Measurements from ENCODE around the gene RABGEF1.
"Not testable (repeated sequence)": the region's sequence is repeated elsewhere in the genome, so short reads cannot be mapped to it uniquely, and the experiment has no call there.

Gene RABGEF1

DNA sequence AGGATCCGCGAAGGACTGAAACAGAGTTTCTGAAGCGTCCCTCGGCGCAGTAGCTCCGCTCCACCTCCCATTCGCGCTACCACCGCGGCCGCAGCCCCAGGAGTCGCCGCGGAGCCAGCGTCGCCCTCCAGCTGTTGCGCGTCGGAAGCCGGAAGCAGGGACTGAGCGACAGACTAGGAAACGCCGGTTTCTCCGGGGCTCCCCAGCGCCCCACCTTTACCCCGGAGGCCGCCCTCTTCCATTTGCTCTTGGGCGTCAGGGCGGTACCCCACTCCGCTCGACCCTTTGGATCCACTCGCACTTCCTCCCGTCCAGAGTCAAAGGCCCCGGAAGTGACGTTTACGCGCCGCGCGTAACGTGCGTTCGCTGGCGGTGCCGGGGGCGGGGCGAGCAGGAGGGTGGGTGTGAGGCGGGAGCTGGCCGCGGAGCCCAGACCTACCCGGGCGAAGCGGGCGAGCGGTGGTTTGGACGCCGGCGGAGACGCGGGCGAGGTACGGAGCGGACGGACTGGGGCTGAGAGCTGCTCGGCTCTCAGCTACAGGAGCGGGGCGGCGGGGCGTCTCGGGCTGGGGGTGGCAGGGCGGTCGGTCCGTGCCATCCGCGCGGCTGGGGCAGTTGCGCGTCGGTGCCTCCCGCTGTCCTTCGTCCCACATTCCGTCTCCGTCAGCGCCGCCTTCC, at the start of gene RABGEF1:
Gene RABGEF1, plus strand, starts transcription at position 432 of the 678 bp plus-strand sequence. CDS start 31,167 bp downstream, outside the sequence.
- in situ Hi-C loops (cut with HindIII; ENCODE audit: low sequenced_read_pairs): no loop called here

DNA sequence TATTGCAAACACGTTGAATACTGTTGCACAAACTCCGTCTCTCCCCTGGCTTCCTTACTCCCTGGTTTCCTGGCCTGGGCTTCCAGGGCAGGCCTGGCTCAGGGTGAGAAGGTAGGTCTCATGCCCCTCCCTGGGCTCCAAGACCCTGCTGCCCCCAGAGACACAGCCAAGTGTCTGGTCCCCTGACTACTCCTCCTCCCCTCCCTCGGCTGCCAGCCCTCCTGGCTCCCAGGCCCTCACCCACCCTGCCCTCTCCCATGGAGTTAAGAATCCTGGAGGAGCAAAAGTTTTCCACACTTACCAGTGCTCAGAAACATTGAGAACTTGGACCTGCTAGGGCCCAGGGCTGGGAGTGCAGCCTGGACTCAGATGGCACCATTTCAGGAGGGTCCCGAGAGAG, 47.2 kb upstream of the RABGEF1 start:
- in situ Hi-C loops (cut with HindIII; ENCODE audit: low sequenced_read_pairs): no loop called here

DNA sequence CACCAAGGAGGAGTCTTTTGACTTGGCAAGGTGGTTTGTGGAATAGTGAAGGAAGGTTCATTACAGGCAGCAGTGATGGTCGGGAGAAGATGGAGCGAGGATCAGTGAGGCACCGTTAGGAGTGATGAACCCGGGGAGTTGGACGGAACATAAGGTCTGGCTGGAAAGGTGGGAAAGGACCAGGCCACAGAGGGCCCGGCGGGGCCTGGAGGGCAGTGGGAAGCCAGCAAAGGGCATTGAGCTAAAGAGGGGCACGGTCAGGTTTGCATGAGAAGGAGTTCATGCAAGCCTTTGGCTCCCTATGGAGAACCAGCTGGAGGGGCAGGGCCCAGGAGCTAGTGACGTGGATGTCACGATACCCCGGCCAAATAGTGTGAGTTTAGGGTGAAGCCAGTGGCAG, 46.2 kb upstream of the RABGEF1 start:
- in situ Hi-C loops (cut with HindIII; ENCODE audit: low sequenced_read_pairs): no loop called here

DNA sequence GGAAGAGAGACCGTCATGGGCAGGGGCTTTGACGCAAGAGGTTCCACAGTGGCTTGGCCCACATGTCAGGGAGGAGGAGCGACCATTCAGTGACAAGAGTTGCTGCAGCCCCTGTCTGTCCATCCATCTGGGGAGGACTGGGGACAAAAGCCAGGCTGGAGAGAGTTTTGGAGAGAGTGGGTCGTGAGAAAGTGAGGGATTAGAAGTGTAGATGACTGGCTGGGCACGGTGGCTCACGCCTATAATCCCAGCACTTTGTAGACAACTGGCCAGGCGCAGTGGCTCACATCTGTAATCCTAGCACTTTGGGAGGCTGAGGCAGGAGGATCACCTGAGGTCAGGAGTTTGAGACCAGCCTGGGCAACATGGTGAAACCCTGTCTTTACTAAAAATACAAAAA, 45.1 kb upstream of the RABGEF1 start:
- in situ Hi-C loops (cut with HindIII; ENCODE audit: low sequenced_read_pairs): not testable (repeated sequence)

DNA sequence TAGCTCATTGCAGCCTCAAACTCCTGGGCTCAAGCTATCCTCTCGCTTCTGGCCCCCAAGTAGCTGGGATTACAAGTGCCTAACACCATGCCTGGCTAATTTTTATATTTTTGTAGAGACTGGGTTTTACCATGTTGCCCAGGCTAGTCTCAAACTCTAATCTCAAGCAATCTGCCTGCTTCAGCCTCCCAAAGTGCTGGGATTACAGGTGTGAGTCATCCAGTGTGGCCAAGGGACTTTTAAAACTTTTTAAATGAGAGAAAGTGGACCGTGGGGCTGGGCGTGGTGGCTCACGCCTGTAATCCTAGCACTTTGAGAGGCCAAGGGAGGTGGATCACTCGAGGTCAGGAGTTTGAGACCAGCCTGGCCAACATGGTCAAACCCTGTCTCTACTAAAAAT, 44.4 kb upstream of the RABGEF1 start:
- in situ Hi-C loops (cut with HindIII; ENCODE audit: low sequenced_read_pairs): not testable (repeated sequence)

DNA sequence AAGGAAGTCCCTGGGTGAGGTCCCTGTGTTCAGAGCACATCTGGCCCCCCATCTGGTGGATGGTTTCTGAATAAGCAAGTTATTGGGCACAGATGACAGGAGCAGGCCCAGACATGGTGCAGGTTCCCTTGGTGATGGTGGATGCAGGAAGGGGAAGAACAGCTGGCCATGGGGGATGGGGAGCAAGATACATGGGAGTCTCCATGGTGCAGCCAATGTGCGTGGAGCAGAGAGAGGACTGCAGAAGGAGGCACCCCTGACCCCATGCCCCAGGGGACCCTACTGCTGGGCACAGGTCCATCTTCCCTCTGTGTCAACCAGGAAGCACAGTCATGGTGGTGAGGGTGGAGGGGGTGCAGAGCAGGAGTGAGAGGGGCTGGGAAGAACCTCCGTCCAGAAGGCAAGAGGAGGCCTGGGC, 43.8 kb upstream of the RABGEF1 start:
- in situ Hi-C loops (cut with HindIII; ENCODE audit: low sequenced_read_pairs): no loop called here

DNA sequence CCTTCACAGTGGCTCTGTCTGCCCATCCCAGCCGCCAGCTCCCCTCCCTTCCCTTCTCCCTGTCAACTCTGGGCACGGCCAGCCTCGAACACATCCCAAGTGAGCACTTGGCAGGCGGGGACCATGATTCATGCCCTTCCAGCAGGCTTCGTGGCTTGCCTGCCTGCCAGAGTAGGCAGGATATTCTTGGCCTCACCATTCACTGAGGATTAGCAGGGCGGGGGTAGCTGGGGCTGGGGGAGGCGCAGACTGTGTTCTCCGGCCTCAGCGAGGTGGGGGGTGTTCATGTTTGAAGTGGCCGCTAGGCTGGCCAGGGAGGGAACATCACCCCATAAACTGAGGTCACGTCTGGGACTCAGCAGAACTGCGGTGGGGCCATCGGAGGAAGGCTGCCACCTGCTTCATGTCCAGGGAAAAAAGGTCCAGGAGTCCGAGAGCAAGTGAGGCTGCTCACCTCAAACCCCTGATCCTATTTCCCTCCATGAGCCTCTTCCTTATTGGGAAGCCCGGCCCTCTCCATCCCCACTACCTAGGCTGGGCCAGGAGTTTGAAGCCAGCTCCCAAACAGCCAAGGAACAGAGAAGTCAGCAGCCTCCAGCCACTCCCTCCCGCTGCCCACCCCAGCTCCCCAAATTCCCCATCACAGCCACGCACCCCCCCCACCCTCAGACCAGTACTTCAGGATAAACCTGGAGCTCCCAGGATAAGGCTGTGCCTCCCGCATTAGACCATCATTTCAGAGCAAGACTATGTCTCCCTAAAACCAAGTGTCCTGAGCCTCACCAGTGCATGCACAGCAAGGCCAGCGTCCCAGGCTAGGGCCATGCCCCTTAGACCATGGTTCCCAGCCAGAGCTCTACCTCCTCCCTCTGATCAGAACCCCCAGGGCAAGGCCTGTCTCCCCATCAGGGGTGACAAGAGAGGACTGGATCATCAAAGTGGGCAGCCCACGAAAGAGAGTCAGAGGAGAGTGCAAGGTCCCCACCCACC, 42.8 kb upstream of the RABGEF1 start:
- in situ Hi-C loops (cut with HindIII; ENCODE audit: low sequenced_read_pairs): no loop called here

DNA sequence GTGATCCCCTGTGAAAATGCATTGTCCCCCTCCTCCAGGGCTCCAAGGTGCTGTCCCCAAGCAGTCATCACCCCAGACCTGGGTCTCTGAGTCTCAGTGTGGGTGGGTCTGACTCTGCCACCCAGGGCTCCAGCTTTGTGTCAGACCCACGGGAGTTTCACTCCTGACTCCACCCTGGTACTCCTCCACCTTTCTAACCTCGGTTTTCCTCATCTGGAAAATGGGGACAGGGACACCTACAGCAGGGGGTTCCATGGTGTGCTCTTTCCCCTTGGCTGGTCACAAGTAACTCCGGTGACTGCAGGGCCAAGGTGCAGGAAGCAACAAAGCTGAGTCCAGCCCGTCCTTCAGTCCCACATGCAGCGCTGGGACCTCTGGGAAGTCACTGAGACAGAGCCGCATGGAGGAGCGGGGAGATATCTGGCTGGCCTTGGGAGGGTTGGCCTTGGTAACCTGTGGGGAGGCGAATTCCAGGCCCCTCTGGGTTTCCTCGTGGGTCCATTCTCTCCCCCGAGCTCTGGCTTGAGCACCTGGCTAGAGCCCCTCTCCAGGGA, 41.8 kb upstream of the RABGEF1 start:
- in situ Hi-C loops (cut with HindIII; ENCODE audit: low sequenced_read_pairs): no loop called here

DNA sequence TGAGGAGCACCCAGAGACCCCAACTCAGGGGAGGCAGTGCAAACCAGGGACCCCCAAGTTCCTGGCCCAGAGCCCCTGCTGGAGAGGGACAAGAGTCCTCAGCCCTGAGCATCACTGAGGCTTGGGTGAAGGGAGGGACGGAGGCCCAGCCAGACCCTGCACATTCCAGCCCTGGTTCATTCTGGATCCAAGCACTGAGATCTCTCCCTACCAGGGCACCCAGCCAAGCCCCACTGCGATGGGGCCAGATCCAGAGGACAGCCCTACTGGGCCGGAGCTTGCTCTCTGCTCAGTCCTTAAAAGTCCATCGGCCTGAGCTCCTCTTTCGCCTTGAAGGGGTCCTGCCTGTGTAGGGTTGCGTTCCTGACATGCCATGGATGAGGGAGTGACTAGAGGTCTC, 40.5 kb upstream of the RABGEF1 start:
- in situ Hi-C loops (cut with HindIII; ENCODE audit: low sequenced_read_pairs): no loop called here

DNA sequence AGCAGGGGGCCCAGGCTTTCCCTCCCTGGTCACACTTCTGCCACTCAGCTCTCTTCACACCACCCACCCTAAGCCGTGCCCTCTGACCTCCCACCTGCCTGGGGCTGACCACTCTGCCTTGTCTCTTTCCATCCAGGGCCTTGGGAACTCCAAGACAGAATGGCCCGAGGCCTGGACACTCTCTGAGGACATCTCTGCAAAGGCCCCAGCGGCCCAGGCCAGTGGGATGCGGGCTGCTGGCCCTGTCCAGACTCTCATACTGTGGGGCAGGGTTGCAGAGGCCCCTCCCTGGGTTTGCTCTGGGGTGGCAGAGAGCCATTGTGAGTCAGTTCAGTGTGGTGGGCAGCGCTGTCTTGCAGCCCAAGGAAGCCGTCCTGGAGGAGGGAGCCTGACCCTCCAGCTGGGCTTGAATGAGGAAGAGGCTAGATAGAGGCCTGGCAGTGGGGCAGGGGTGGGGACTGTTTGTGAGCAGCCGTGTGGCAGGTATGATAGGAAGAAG, 39.9 kb upstream of the RABGEF1 start:
- in situ Hi-C loops (cut with HindIII; ENCODE audit: low sequenced_read_pairs): no loop called here

DNA sequence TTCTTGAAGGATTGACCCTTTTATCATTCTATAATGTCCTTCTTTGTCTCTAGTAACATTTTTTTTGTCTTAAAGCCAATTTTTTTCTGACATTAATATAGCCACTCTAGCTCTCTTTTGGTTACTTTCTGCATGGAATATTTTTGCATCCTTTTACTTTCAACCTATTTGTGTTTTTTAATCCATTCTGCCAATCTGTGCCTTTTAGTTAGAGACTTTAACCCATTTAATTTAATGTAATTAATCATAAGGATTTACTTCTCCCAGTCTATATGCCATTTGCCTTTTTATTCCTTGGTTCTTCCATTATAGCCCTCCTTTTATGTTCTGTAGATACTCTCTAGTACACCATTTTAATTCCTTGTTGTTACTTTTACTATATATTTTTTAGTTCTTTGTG, 32.7 kb upstream of the RABGEF1 start:
- in situ Hi-C loops (cut with HindIII; ENCODE audit: low sequenced_read_pairs): no loop called here

DNA sequence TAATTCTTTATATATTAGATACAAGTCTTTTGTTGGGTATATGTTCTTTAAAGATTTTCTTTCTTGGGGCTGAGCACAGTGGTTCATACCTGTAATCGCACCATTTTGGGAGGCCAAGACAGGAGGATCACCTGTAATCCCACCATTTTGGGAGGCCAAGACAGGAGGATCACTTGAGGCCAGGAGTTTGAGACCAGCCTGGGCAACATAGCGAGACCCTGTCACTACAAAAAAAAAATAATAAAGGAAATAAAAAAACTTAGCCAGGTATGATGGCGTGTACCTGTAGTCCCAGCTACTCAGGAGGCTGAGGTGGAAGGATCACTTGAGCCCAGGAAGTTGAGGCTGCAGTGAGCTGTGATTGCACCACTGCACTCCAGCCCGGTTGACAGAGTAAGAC, 29.8 kb upstream of the RABGEF1 start:
- in situ Hi-C loops (cut with HindIII; ENCODE audit: low sequenced_read_pairs): not testable (repeated sequence)

DNA sequence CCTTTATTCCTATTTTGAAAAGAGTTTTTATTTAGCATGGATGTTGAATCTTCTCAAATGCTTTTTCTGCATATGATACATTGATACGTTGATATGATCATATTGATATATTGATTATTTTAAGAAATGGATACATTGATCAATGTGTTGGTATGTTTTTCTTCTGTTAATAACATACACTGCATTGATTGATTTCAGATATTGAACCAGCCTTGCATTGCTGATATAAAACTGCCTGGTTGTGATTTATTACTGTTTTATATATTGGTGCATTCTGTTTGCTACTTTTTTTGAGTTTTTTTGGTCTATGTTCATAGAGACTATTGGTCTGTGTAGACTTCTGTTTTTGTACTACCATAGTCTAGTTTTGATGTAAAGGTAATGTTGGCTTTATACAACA, 26.8 kb upstream of the RABGEF1 start:
- in situ Hi-C loops (cut with HindIII; ENCODE audit: low sequenced_read_pairs): no loop called here

DNA sequence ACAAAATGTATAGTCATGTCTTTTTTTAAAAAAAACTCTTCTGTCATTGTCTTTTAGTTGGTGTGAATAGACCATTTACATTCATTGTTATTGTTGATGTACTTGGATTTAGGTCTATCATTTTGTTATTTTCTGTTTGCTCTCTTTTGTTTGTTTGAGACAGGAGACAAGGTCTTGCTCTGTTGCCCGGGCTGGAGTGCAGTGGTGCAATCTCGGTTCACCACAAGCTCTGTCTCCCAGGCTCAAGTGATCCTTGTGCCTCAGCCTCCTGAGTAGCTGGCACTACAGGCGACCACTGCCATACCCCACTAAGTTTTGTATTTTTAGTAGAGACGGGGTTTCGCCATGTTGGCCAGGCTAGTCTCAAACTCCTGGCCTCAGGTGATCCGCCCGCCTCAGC, 23.9 kb upstream of the RABGEF1 start:
- in situ Hi-C loops (cut with HindIII; ENCODE audit: low sequenced_read_pairs): not testable (repeated sequence)

DNA sequence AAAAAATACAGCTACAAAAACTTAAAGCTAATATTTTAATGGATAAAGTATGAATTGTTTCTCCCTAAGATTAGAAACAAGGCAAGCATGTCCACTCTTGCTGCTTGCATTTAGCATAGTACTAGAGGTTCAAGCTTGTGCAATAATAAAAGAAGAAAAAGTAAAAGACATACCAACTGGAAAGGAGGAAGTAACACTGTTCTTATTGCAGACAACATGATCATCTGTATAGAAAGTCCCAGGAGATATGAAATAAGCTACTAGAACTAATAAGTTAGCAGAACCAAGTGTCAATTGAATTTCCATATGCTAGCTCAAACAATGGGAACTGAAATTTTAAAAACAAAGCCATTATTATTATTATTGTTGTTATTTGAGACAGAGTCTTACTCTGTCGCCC, 20.0 kb upstream of the RABGEF1 start:
- in situ Hi-C loops (cut with HindIII; ENCODE audit: low sequenced_read_pairs): no loop called here

DNA sequence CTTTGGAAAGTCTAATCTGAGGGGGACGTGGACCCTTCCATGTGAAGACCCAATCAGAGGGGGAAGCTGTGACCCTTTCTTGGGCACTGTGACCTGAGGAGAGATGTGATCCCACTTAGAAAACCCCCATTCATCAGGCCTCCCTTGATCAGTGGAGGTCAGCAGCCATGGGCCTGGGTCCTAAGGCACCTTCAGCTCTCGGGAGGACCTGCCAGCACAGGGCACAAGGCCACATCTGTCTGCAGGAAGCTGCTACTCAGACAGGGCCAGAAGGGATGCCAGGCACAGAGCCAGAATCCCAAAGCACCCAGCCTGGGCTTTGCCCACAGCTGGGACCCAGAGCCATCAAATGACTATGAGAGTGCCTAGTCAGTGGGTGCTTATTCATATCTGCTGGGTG, 14.7 kb upstream of the RABGEF1 start:
- in situ Hi-C loops (cut with HindIII; ENCODE audit: low sequenced_read_pairs): no loop called here

DNA sequence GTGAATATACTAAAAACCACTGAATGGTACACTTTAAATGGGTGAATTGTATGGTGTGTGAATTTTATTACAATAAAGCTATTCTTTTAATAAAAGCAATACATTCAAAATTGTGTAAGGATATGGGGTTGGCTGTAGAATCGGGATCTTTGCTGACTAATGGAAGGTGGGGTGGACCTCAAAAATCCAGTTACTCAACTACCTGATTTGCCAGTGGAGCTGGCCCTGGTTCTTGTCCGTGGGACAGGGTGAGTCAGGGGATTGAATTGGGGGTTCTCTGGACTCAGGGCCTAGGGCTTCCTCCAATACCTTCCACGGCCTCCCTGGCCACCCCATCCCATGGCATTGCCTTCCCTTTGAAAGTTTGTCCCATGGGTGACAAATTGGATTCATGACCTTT, 13.5 kb upstream of the RABGEF1 start:
- in situ Hi-C loops (cut with HindIII; ENCODE audit: low sequenced_read_pairs): no loop called here

DNA sequence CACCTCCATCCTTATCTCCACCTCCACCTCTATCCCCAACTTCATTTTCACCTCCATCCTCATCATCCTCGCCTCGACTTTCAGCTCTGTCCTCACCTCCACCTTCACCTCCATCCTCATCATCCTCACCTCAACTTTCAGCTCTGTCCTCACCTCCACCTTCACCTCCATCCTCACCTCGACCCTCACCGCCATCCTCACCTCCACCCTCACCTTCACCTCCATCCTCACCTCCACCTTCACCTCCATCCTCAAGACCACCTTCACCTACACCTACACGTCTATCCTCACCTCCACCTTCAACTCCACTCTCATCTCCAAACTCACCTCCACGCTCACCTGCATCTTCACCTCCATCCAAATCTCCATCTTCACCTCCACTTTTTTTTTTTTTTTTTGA, 12.0 kb upstream of the RABGEF1 start:
- in situ Hi-C loops (cut with HindIII; ENCODE audit: low sequenced_read_pairs): no loop called here

DNA sequence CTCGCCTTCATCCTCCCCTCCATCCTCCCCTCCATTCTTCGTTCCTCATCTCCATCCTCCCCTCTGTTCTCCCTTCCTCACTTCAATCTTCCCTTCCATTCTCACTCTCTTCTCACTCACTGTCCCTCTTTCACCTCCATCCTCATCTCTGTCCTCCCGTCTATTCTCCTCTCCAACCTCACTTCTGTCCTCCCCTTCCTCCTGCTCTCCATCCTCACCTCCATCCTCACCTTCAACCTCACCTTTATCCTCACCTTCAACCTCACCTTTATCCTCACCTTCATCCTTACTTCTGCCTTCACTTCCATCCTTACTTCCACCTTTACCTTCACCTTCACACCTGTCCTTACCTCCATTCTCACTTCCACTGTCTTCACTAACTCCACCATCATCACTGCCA, 11.3 kb upstream of the RABGEF1 start:
- in situ Hi-C loops (cut with HindIII; ENCODE audit: low sequenced_read_pairs): no loop called here

DNA sequence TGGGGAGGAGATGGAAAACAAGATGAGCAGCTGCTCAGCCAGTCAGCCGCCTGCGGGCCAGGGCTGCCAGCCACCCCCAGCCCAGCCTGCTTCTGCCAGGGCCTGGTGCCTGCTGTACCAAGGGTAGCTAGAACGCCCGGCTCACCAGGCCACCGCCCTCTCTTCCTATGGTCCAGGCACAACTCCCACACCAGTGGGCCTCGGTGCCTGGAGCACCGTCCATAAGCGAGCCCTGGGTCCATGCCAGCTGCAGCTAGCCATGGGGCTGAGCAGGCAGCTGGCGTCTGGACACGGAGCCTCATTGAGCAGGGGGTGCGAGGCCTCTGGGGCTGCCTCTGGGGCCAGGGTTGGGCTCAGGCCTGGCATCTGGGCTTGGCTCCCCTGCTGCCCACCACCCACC, 8.5 kb upstream of the RABGEF1 start:
- in situ Hi-C loops (cut with HindIII; ENCODE audit: low sequenced_read_pairs): no loop called here

DNA sequence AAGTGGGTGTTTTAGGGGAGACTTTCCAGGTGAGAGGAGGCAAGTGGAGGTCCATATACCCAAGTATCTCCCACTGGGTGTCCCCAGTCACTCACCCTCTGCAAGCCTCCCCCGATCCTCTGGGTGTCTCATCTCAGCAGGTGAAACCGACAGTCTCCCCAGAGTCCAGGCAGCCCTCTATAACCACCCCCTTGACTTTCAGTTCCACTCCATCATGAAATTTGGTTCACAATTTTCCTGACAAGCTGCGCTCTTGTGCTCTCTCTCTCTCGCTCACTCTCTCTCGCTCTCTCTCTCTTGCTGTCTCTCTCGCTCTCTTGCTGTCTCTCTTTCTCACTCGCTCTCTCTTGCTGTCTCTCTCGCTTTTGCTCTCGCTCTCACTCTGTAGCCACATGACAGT, 8.1 kb upstream of the RABGEF1 start:
- in situ Hi-C loops (cut with HindIII; ENCODE audit: low sequenced_read_pairs): no loop called here

DNA sequence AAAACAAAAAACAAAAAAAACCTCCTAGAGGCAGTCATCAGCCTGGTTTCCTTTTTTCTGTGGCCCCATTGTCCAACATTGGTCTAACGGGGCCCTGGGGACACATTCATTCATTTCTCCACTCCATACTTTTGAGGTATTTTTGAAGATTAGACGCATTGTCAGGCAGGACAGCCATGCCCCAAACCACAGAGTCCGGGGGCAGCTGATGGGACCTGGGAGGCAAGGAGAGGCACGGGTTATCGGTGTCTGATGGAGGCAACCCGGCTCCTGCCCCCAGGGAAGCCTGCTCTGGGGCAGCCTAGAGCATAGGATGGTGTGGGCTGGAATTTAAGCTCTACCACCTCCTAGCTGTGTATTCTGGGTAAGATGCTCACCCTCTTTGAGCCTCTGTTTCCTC, 6.5 kb upstream of the RABGEF1 start:
- in situ Hi-C loops (cut with HindIII; ENCODE audit: low sequenced_read_pairs): no loop called here

All from DLD1 (cell line).